Measurements from ENCODE around the gene KCNQ4. TPM values are rescaled to one million over a fixed set of nuclear protein-coding genes. Genes with fewer than 3 reads are reported as not detected.

Gene KCNQ4
- total and polyA plus RNA-seq, 12 donors = 1.0 to 3.4 (median 2.1) TPM

GRCh38 chr1:40838980-40839942 lies 55.7 kb downstream of the KCNQ4 start:
- Histone ChIP-seq H3K27ac (no peak overlapping the region), H3K27me3 (peaks cover 0 to 10% (median 4%) of the 10 kb centered on the region in 7 donors), H3K4me3 (no peak overlapping the region), H3K36me3 (no peaks in the 10 kb centered on the region), H3K9me3 (peaks cover 0 to 8% (median 0%) of the 10 kb centered on the region in 11 donors), H3K4me1 (no peaks in the 10 kb centered on the region)
- DNase-seq (no peak), ATAC-seq (no peak)
- WGBS, 2 donors = 89 to 91% methylated on average over 15 of the region's 15 CpGs
- no peak for TF ChIP-seq CTCF (IDR thresholded peaks at IDR 0.05)
- intact Hi-C loops (cut with DNase I) = no loop called here

GRCh38 chr1:40839943-40840335 lies 56.4 kb downstream of the KCNQ4 start:
- no peak for DNase-seq
- WGBS, 2 donors = 93 to 94% methylated on average over 5 of the region's 5 CpGs
- intact Hi-C loops (cut with DNase I) = loop anchor here in 1 of 10 donors (10.0 kb wide), 1 partner anchor 215 kb away; no protein-coding TSS in a partner anchor
- no peak for TF ChIP-seq CTCF (IDR thresholded peaks at IDR 0.05)
- Histone ChIP-seq H3K9me3 (peaks cover 0 to 8% (median 0%) of the 10 kb centered on the region in 11 donors), H3K36me3 (no peaks in the 10 kb centered on the region), H3K27me3 (peaks cover 0 to 10% (median 4%) of the 10 kb centered on the region in 7 donors), H3K4me1 (no peaks in the 10 kb centered on the region), H3K27ac (no peak overlapping the region), H3K4me3 (no peak overlapping the region)
- no peak for ATAC-seq

- DNase-seq (no peak), ATAC-seq (no peak)
- peaks cover 0 to 8% (median 0%) of the 10 kb centered on the region in 11 donors for H3K9me3 ChIP-seq
- no peak overlapping the region for H3K27ac ChIP-seq
- H3K36me3 ChIP-seq = no peaks in the 10 kb centered on the region
- H3K4me3 ChIP-seq = no peak overlapping the region
- intact Hi-C loops (cut with DNase I) = loop anchor here in 1 of 10 donors (10.0 kb wide), 1 partner anchor 216 kb away; no protein-coding TSS in a partner anchor
- WGBS, 2 donors = 60 to 63% methylated on average over 6 of the region's 6 CpGs
- TF ChIP-seq CTCF (IDR thresholded peaks at IDR 0.05) = peak in 2 of 9 donors; percentile 9 to 28
- peaks cover 0 to 10% (median 4%) of the 10 kb centered on the region in 7 donors for H3K27me3 ChIP-seq
- H3K4me1 ChIP-seq = no peaks in the 10 kb centered on the region
Observed at GRCh38 chr1:40840526-40841323, 57.1 kb downstream of the KCNQ4 start.

- intact Hi-C loops (cut with DNase I) = loop anchor here in 1 of 10 donors (10.0 kb wide), 1 partner anchor 217 kb away; no protein-coding TSS in a partner anchor
- H3K27me3 ChIP-seq = peaks cover 0 to 10% (median 4%) of the 10 kb centered on the region in 7 donors
- no peak overlapping the region for H3K4me3 ChIP-seq
- WGBS, 2 donors = 85 to 95% methylated on average over 7 of the region's 7 CpGs
- DNase-seq (no peak), ATAC-seq (no peak)
- no peak for TF ChIP-seq CTCF (IDR thresholded peaks at IDR 0.05)
- no peaks in the 10 kb centered on the region for H3K36me3 ChIP-seq
- no peaks in the 10 kb centered on the region for H3K4me1 ChIP-seq
- H3K9me3 ChIP-seq = peaks cover 0 to 8% (median 0%) of the 10 kb centered on the region in 11 donors
- no peak overlapping the region for H3K27ac ChIP-seq
Observed at GRCh38 chr1:40841602-40842001, 58.0 kb downstream of the KCNQ4 start.
